EL (cell line): ENCODE data around the gene ADAMTSL1.

Source experiments
- DNase-seq: peaks from one replicate; pipeline ENCODE4 v3.0.0-alpha.2; 2016

Gene ADAMTSL1

GRCh38 chr9:18666986-18667772 is 193.2 kb downstream of the ADAMTSL1 start:
- DNase-seq, result peak; percentile 32

GRCh38 chr9:18668944-18669343 is 195.0 kb downstream of the ADAMTSL1 start:
- no peak for DNase-seq

- DNase-seq, result no peak
Observed at GRCh38 chr9:18672706-18673105, 198.8 kb downstream of the ADAMTSL1 start.

GRCh38 chr9:18673179-18673578 is 199.2 kb downstream of the ADAMTSL1 start:
- DNase-seq, result no peak

GRCh38 chr9:18675332-18675731 is 201.4 kb downstream of the ADAMTSL1 start:
- DNase-seq, result peak; percentile 8

GRCh38 chr9:18675973-18676372 is 202.0 kb downstream of the ADAMTSL1 start:
- no peak for DNase-seq

- no peak for DNase-seq
Observed at GRCh38 chr9:18676525-18676924, 202.6 kb downstream of the ADAMTSL1 start.

GRCh38 chr9:18678821-18679590 is 205.1 kb downstream of the ADAMTSL1 start:
- DNase-seq, result no peak

GRCh38 chr9:18682907-18683306 is 209.0 kb downstream of the ADAMTSL1 start:
- no peak for DNase-seq

GRCh38 chr9:18683312-18683711 is 209.4 kb downstream of the ADAMTSL1 start:
- no peak for DNase-seq

- DNase-seq, result no peak
Observed at GRCh38 chr9:18683851-18684250, 209.9 kb downstream of the ADAMTSL1 start.

- no peak for DNase-seq
Observed at GRCh38 chr9:18684593-18685317, 210.8 kb downstream of the ADAMTSL1 start.

GRCh38 chr9:18688581-18689565 is 214.9 kb downstream of the ADAMTSL1 start:
- DNase-seq, result no peak

- DNase-seq, result no peak
Observed at GRCh38 chr9:18689921-18690320, 216.0 kb downstream of the ADAMTSL1 start.

- DNase-seq, result no peak
Observed at GRCh38 chr9:18692268-18692667, 218.3 kb downstream of the ADAMTSL1 start.

GRCh38 chr9:18692962-18693361 is 219.0 kb downstream of the ADAMTSL1 start:
- no peak for DNase-seq

- no peak for DNase-seq
Observed at GRCh38 chr9:18694959-18695668, 221.2 kb downstream of the ADAMTSL1 start.

- DNase-seq, result no peak
Observed at GRCh38 chr9:18698992-18699391, 225.0 kb downstream of the ADAMTSL1 start.

GRCh38 chr9:18699764-18700163 is 225.8 kb downstream of the ADAMTSL1 start:
- no peak for DNase-seq

GRCh38 chr9:18700714-18701113 is 226.8 kb downstream of the ADAMTSL1 start:
- no peak for DNase-seq

GRCh38 chr9:18703151-18703900 is 229.4 kb downstream of the ADAMTSL1 start:
- no peak for DNase-seq
